Measurements from ENCODE around the gene FAM13A.
"Not testable (repeated sequence)": the region's sequence is repeated elsewhere in the genome, so short reads cannot be mapped to it uniquely, and the experiment has no call there.

Gene FAM13A

GRCh38 chr4:88960576-88960975, 96.4 kb downstream of the FAM13A start:
- DNase-seq (ENCODE audit: low read depth in 3 of 3): no peak

- no peak for DNase-seq (ENCODE audit: low read depth in 3 of 3)
These were observed 98.9 kb downstream of the FAM13A start for GRCh38 chr4:88958080-88958479.

- DNase-seq (ENCODE audit: low read depth in 3 of 3): no peak
These were observed 99.4 kb downstream of the FAM13A start for GRCh38 chr4:88957570-88957969.

- no peak for DNase-seq (ENCODE audit: low read depth in 3 of 3)
These were observed 101.2 kb downstream of the FAM13A start for GRCh38 chr4:88955580-88956380.

- DNase-seq (ENCODE audit: low read depth in 3 of 3): no peak
These were observed 103.6 kb downstream of the FAM13A start for GRCh38 chr4:88953400-88953799.

- no peak for DNase-seq (ENCODE audit: low read depth in 3 of 3)
These were observed 104.9 kb downstream of the FAM13A start for GRCh38 chr4:88952081-88952480.

- no peak for DNase-seq (ENCODE audit: low read depth in 3 of 3)
These were observed 107.4 kb downstream of the FAM13A start for GRCh38 chr4:88949605-88950004.

GRCh38 chr4:88940506-88940905, 116.5 kb downstream of the FAM13A start:
- DNase-seq (ENCODE audit: low read depth in 3 of 3): no peak

- no peak for DNase-seq (ENCODE audit: low read depth in 3 of 3)
These were observed 117.3 kb downstream of the FAM13A start for GRCh38 chr4:88939697-88940096.

GRCh38 chr4:88938138-88938537, 118.8 kb downstream of the FAM13A start:
- DNase-seq (ENCODE audit: low read depth in 3 of 3): no peak

- no peak for DNase-seq (ENCODE audit: low read depth in 3 of 3)
These were observed 119.9 kb downstream of the FAM13A start for GRCh38 chr4:88937081-88937480.

GRCh38 chr4:88933414-88934160, 123.4 kb downstream of the FAM13A start:
- DNase-seq (ENCODE audit: low read depth in 3 of 3): no peak

GRCh38 chr4:88928852-88929251, 128.1 kb downstream of the FAM13A start:
- DNase-seq (ENCODE audit: low read depth in 3 of 3): no peak

- no peak for DNase-seq (ENCODE audit: low read depth in 3 of 3)
These were observed 129.6 kb downstream of the FAM13A start for GRCh38 chr4:88927420-88927819.

GRCh38 chr4:88919056-88919455, 137.9 kb downstream of the FAM13A start:
- no peak for DNase-seq (ENCODE audit: low read depth in 3 of 3)

- not testable (repeated sequence) for DNase-seq (ENCODE audit: low read depth in 3 of 3)
These were observed 143.8 kb downstream of the FAM13A start for GRCh38 chr4:88913181-88913580.

- no peak for DNase-seq (ENCODE audit: low read depth in 3 of 3)
These were observed 145.5 kb downstream of the FAM13A start for GRCh38 chr4:88911246-88912212.

GRCh38 chr4:88910101-88910500, 146.9 kb downstream of the FAM13A start:
- DNase-seq (ENCODE audit: low read depth in 3 of 3): no peak

- DNase-seq (ENCODE audit: low read depth in 3 of 3): no peak
These were observed 148.5 kb downstream of the FAM13A start for GRCh38 chr4:88908521-88908920.

- no peak for DNase-seq (ENCODE audit: low read depth in 3 of 3)
These were observed 149.0 kb downstream of the FAM13A start for GRCh38 chr4:88908003-88908402.

- DNase-seq (ENCODE audit: low read depth in 3 of 3): no peak
These were observed 149.5 kb downstream of the FAM13A start for GRCh38 chr4:88907478-88907877.

- not testable (repeated sequence) for DNase-seq (ENCODE audit: low read depth in 3 of 3)
These were observed 152.7 kb downstream of the FAM13A start for GRCh38 chr4:88904240-88904639.

All from stimulated activated CD4-positive, alpha-beta T cell treated with anti-CD3 and anti-CD28 coated beads, TNF-alpha, amount 100 ng/mL, for 4 hours (primary cell).